Calu3 (cell line): ENCODE data around the gene RALGPS2. TPM values are rescaled to one million over a fixed set of nuclear protein-coding genes. Genes with fewer than 3 reads are reported as not detected.

Source experiments
- BruUV-seq: library from RNA; stranded (reverse); fragments of 400-500 nt; replicated peaks from 2 replicates; lab custom pipeline; 2021; lab: Mats Ljungman, UMichigan
- CTCF ChIA-PET: fragments of 300-600 bp; sonication (Branson Sonifier 250); formaldehyde crosslinking; loops from one replicate; lab custom pipeline; 2022; ENCODE audit warnings: antibody characterized with exemption; lab: Charles Lee
- DNase-seq: peaks from one replicate; pipeline ENCODE4 v3.0.0; 2022
- H3K27ac Mint-ChIP-seq: one replicate; pipeline ENCODE4 v1.8.0; 2022; ENCODE audit warnings: mixed read lengths; ENCODE audit not compliant: unreplicated experiment
- H3K27me3 Mint-ChIP-seq: one replicate; pipeline ENCODE4 v1.8.0; 2022; ENCODE audit warnings: mixed read lengths; ENCODE audit not compliant: unreplicated experiment
- H3K36me3 Mint-ChIP-seq: one replicate; pipeline ENCODE4 v1.8.0; 2022; ENCODE audit warnings: mild to moderate bottlenecking, moderate library complexity, mixed read lengths; ENCODE audit not compliant: insufficient read depth, unreplicated experiment
- H3K4me1 Mint-ChIP-seq: one replicate; pipeline ENCODE4 v1.8.0; 2022; ENCODE audit warnings: mild to moderate bottlenecking, low read depth, mixed read lengths; ENCODE audit not compliant: unreplicated experiment
- H3K4me3 Mint-ChIP-seq: one replicate; pipeline ENCODE4 v1.8.0; 2022; ENCODE audit warnings: mild to moderate bottlenecking, low read depth, moderate library complexity, mixed read lengths; ENCODE audit not compliant: unreplicated experiment
- H3K9me3 Mint-ChIP-seq: one replicate; pipeline ENCODE4 v1.8.0; 2022; ENCODE audit warnings: low read depth, mixed read lengths; ENCODE audit not compliant: unreplicated experiment
- CTCF ChIP-seq: fragments of 200-600 bp; IDR thresholded peaks from one replicate; pipeline ENCODE4 v1.8.0; 2022; ENCODE audit warnings: antibody characterized with exemption; ENCODE audit not compliant: unreplicated experiment
- intact Hi-C: fragments of 100-400 bp; cut with micrococcal nuclease; formaldehyde crosslinking; loops from one replicate; pipeline ENCODE4 v1.10.0; 2022; ENCODE audit not compliant: unreplicated experiment
- total RNA-seq: library from RNA; stranded (reverse); gene quantifications from 2 replicates; pipeline ENCODE4 v1.2.3, GENCODE V29; 2022

Gene RALGPS2
- total RNA-seq, 1 experiment from 2014 or later = 47.6 TPM

- Mint-ChIP-seq H3K9me3 (no peaks in the 10 kb centered on the region), H3K4me3 (peak within 1 kb of the TSS; percentile 6), H3K4me1 (peaks cover 36% of the 10 kb centered on the region), H3K27me3 (no peaks in the 10 kb centered on the region), H3K36me3 (no peaks in the 10 kb centered on the region), H3K27ac (peak within 1 kb of the TSS; percentile 33)
- CTCF ChIA-PET = interaction anchor here (1.2 to 3.0 kb wide), 3 partner anchors 54 to 339 kb away, joined by 3 to 14 read pairs (median 6); no protein-coding TSS in a partner anchor
- no TSS peak for BruUV-seq
- no peak for DNase-seq
- intact Hi-C loops = loop anchor here (5.0 kb wide), 2 partner anchors 144 to 329 kb away; partner anchors contain the start of gene RALGPS2
- TF ChIP-seq CTCF = no peak
Observed at GRCh38 chr1:178870944-178871343, 145.9 kb downstream of the RALGPS2 start, which contains the start of gene ANGPTL1. Gene ANGPTL1 (minus strand): TSS chr1:178871077. CDS start chr1:178865776, 5,301 bp downstream.

DNA sequence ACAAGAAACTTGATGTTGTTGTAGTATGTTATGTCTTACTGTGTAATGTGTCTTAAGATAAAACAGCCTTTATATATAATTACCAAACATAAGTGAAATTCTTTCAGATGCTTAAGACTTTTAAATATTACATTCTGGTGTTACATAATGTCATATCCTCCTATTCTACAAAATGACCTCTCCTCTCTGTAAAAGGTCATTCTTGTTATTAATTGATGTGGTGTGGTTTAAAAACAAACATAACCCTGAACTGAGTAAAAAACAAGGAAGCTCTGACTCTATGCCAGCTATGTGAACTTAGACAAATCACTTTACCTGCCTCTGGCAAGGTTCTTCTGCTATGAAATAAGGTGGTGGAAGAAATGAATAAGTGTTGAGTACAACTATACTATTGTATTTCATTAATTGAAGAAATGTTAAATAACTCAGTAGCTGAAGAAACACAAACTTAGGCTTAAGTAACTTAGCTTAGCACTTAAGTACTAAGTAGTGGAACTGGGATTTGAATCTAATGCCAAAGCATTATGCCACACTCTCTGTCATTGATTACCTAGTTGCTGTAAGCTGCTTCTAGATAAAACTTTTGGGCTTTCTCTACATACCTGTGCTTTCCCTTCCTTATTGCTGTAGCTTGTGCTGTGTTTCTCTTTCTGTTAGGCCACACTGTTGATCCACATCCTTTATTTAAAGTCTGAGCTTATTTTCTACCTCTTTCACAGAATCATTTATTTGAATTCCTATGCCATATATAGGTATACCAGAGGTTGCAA, 146.7 kb downstream of the RALGPS2 start:
- CTCF ChIA-PET = interaction anchor here (0.6 to 3.0 kb wide), 8 partner anchors 9 to 339 kb away, joined by 3 to 14 read pairs (median 4); no protein-coding TSS in a partner anchor
- BruUV-seq = no TSS peak
- no peak overlapping the region for H3K4me3 Mint-ChIP-seq
- no peaks in the 10 kb centered on the region for H3K9me3 Mint-ChIP-seq
- no peak overlapping the region for H3K27ac Mint-ChIP-seq
- DNase-seq = no peak
- H3K4me1 Mint-ChIP-seq = peaks cover 36% of the 10 kb centered on the region
- intact Hi-C loops = loop anchor here (5.0 kb wide), 2 partner anchors 144 to 329 kb away; partner anchors contain the start of gene RALGPS2
- TF ChIP-seq CTCF = no peak
- no peaks in the 10 kb centered on the region for H3K36me3 Mint-ChIP-seq
- no peaks in the 10 kb centered on the region for H3K27me3 Mint-ChIP-seq

GRCh38 chr1:178874966-178875365, 149.9 kb downstream of the RALGPS2 start:
- no peaks in the 10 kb centered on the region for H3K9me3 Mint-ChIP-seq
- CTCF ChIA-PET = no interaction called here
- no peak overlapping the region for H3K4me3 Mint-ChIP-seq
- peaks cover 28% of the 10 kb centered on the region for H3K4me1 Mint-ChIP-seq
- intact Hi-C loops = loop anchor here (5.0 kb wide), 2 partner anchors 148 to 333 kb away; partner anchors contain the start of gene RALGPS2
- no peaks in the 10 kb centered on the region for H3K27me3 Mint-ChIP-seq
- no peak overlapping the region for H3K27ac Mint-ChIP-seq
- H3K36me3 Mint-ChIP-seq = no peaks in the 10 kb centered on the region
- no peak for DNase-seq
- BruUV-seq = no TSS peak
- no peak for TF ChIP-seq CTCF

DNA sequence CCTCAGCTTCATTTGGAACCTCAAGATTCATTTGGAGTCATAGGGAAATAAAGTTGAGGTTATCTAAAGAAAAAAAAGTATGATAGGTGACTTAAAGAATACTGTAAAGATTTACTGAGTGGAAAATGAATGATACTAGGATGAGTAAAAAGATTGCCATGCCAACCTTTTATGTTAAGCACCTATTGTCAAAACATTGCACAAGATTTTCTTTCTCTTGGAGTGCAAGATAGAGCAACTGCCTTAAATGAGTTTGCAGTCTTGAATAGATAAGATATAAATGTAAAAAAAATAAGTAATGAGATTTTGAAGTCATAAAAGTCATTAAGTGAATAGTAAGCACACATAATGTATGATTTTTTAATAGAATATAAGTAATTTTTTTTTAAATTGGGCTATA, 150.9 kb downstream of the RALGPS2 start:
- no TSS peak for BruUV-seq
- H3K36me3 Mint-ChIP-seq = no peaks in the 10 kb centered on the region
- TF ChIP-seq CTCF = no peak
- H3K4me1 Mint-ChIP-seq = peaks cover 24% of the 10 kb centered on the region
- CTCF ChIA-PET = no interaction called here
- H3K27me3 Mint-ChIP-seq = no peaks in the 10 kb centered on the region
- H3K4me3 Mint-ChIP-seq = no peak overlapping the region
- H3K9me3 Mint-ChIP-seq = no peaks in the 10 kb centered on the region
- H3K27ac Mint-ChIP-seq = no peak overlapping the region
- no peak for DNase-seq
- intact Hi-C loops = no loop called here
